Erythroblast (primary cell): ENCODE data around the gene SLAMF1.

Experiments
- GATA1 ChIP-seq: IDR thresholded peaks from 2 replicates; pipeline ENCODE4 v1.6.1; 2011; ENCODE audit warnings: low read depth, mild to moderate bottlenecking, control low read depth, low read length, moderate library complexity
- POLR2A ChIP-seq: IDR thresholded peaks from 2 replicates; pipeline ENCODE4 v1.6.1; 2011; ENCODE audit warnings: mild to moderate bottlenecking, low read length

GRCh38 chr1:160618327-160618726 is 28.5 kb downstream of the SLAMF1 start:
- no peak for TF ChIP-seq POLR2A
- TF ChIP-seq GATA1 = no peak
